HCT116 (cell line): ENCODE measurements around the gene NOTCH4.

Experiments
- ATF3 ChIP-seq: IDR thresholded peaks from 2 replicates; pipeline ENCODE4 v1.6.1; 2012
- CBX3 ChIP-seq: IDR thresholded peaks from 2 replicates; pipeline ENCODE4 v1.6.1; 2012; ENCODE audit warnings: low read depth
- CEBPB ChIP-seq: IDR thresholded peaks from 2 replicates; pipeline ENCODE4 v1.6.1; 2012; ENCODE audit warnings: low read depth
- CTCF ChIP-seq, 3 experiments: fragments of 200-600 bp in 1 of 3; sonication (generic) in 1 of 3; IDR thresholded peaks in 2 of 3; conservative IDR thresholded peaks in 1 of 3; 2 replicates each; pipeline ENCODE4 v1.5.1; 2012 to 2017; ENCODE audit warnings: low read depth in 2 of 3, low read length in 2 of 3, antibody characterized with exemption in 1 of 3, borderline replicate concordance in 1 of 3, control low read depth in 1 of 3, mild to moderate bottlenecking in 1 of 3, mixed read lengths in 1 of 3, mixed run types in 1 of 3, moderate library complexity in 1 of 3; ENCODE audit not compliant: insufficient read depth in 1 of 3
- EZH2 ChIP-seq: fragments of 200-600 bp; sonication (generic); IDR thresholded peaks from 2 replicates; pipeline ENCODE4 v1.6.1; 2017; ENCODE audit warnings: antibody characterized with exemption, mixed run types
- EZH2phosphoT487 ChIP-seq: fragments of 200-600 bp; IDR thresholded peaks from 2 replicates; pipeline ENCODE4 v1.6.1; 2018; ENCODE audit warnings: antibody characterized with exemption, borderline replicate concordance
- POLR2A ChIP-seq: IDR thresholded peaks from 2 replicates; pipeline ENCODE4 v1.7.0; 2011; ENCODE audit warnings: borderline replicate concordance; ENCODE audit not compliant: insufficient read depth, insufficient read length; ENCODE audit errors: extremely low read depth
- RAD21 ChIP-seq: IDR thresholded peaks from 2 replicates; pipeline ENCODE4 v1.6.1; 2012; ENCODE audit warnings: low read depth, mild to moderate bottlenecking
- REST ChIP-seq: IDR thresholded peaks from 2 replicates; pipeline ENCODE4 v1.6.1; 2012; ENCODE audit warnings: low read depth
- SIN3A ChIP-seq: IDR thresholded peaks from 2 replicates; pipeline ENCODE4 v1.6.1; 2012; ENCODE audit warnings: low read depth
- YY1 ChIP-seq: IDR thresholded peaks from 2 replicates; pipeline ENCODE4 v1.6.1; 2011; ENCODE audit warnings: low read length, low read depth, moderate library complexity, mild to moderate bottlenecking; ENCODE audit not compliant: insufficient replicate concordance; ENCODE audit errors: extremely low read depth
- ZBTB33 ChIP-seq: IDR thresholded peaks from 2 replicates; pipeline ENCODE4 v1.6.1; 2011; ENCODE audit warnings: mild to moderate bottlenecking, low read length, moderate library complexity; ENCODE audit not compliant: insufficient replicate concordance; ENCODE audit errors: extremely low read depth
- ZNF274 ChIP-seq: fragments of 200-500 bp; sonication (Bioruptor generic); IDR thresholded peaks from 2 replicates; pipeline ENCODE4 v1.6.1; 2014; ENCODE audit warnings: mild to moderate bottlenecking, low read depth, low read length, inconsistent platforms

GRCh38 chr6:32198866-32199265 lies 25.0 kb downstream of the NOTCH4 start:
- TF ChIP-seq CTCF (IDR thresholded peaks at IDR 0.05 in 2 of 3, conservative IDR thresholded peaks at IDR 0.05 in 1 of 3; ENCODE audit: borderline replicate concordance in 1 of 3, insufficient read depth in 1 of 3, low read depth in 2 of 3, low read length in 2 of 3) (no peak), CBX3 (no peak), YY1 (no peak), EZH2 (no peak), POLR2A (no peak), EZH2phosphoT487 (no peak), CEBPB (no peak), SIN3A (no peak), ZBTB33 (no peak), REST (no peak), ZNF274 (no peak), ATF3 (no peak), RAD21 (no peak)
